Measurements from ENCODE around the gene SCMH1. TPM values are rescaled to one million over a fixed set of nuclear protein-coding genes. Genes with fewer than 3 reads are reported as not detected.

The SCMH1 gene
- total RNA-seq: 10 to 100 TPM; 17.6 to 48.2 (median 21.8) TPM

DNA sequence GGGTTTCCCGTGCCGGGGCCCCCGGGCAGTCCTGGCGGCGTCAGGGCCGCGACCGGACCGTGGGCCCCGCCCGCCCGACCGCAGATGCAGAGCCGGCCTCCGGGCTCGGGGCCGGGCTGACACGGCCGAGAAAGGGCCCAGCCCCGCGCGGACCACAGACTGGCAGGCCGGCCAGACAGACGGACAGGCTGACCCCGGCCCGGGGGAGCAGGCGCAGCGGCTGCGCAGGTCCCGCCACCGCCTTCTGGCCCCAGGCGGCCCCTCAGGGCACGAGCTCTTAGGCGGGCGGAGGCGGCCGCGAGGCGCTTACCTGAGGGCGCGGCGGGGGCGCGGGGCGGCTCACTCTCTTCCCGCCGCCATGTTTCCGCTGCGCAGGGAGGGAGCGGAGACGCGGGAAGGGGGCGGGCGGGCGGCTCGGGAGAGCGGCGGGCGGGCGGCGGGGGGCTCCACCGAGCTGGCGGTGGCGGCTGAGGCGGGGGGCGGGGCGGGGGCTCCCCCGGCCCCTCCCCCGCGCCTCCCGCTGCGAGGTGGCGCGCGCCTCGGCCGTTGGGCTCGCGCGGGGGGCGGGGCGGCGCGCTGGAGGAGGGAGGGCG, at the start of gene SCMH1:
Gene SCMH1 (minus strand): TSS at position 558 of the 593 bp plus-strand sequence. CDS start 56,173 bp downstream, outside the sequence.
- Histone ChIP-seq H3K9me3 (no peaks in the 10 kb centered on the region), H3K4me1 (peaks cover 23% of the 10 kb centered on the region), H3K27ac (peak within 1 kb of the TSS; percentile 92), H3K36me3 (no peaks in the 10 kb centered on the region), H3K27me3 (no peaks in the 10 kb centered on the region), H3K4me3 (peak within 1 kb of the TSS; percentile 76)
- TF ChIP-seq, protein P1, sequence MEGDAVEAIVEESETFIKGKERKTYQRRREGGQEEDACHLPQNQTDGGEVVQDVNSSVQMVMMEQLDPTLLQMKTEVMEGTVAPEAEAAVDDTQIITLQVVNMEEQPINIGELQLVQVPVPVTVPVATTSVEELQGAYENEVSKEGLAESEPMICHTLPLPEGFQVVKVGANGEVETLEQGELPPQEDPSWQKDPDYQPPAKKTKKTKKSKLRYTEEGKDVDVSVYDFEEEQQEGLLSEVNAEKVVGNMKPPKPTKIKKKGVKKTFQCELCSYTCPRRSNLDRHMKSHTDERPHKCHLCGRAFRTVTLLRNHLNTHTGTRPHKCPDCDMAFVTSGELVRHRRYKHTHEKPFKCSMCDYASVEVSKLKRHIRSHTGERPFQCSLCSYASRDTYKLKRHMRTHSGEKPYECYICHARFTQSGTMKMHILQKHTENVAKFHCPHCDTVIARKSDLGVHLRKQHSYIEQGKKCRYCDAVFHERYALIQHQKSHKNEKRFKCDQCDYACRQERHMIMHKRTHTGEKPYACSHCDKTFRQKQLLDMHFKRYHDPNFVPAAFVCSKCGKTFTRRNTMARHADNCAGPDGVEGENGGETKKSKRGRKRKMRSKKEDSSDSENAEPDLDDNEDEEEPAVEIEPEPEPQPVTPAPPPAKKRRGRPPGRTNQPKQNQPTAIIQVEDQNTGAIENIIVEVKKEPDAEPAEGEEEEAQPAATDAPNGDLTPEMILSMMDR (IDR thresholded peaks at IDR 0.05): no peak
- no peak for TF ChIP-seq POLR2A (IDR thresholded peaks at IDR 0.05)
- TF ChIP-seq EP300 (IDR thresholded peaks at IDR 0.05): no peak
- no peak for TF ChIP-seq POLR2AphosphoS5 (IDR thresholded peaks at IDR 0.05)
- peak in 1 of 2 donors; percentile 68 for DNase-seq (ENCODE audit: low spot score in 2 of 2)
- WGBS: no CpG with 5 or more reads among the region's 85 CpGs

DNA sequence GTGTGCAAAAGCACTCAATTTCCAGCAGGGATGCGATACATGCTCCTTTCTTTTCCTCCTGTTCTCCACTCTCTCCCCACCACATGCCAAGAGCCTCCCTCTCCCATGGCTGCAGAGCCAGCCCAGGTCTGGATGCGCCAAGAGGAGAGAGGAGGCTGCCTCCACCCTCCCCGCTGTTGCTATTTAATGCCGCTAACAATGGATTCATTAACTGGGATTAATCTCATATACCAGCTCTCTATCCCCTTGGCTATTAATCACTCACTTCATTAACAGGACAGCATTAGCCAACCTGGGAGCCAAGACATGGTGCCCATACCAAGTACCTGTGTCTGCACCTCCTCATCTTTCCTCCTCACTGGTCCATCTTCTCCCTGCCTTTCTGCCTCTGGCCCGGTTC, 49.1 kb upstream of the SCMH1 start:
- 64% methylated on average over 5 of the region's 5 CpGs for WGBS
- Histone ChIP-seq H3K27me3 (peaks cover 20% of the 10 kb centered on the region), H3K27ac (no peak overlapping the region), H3K9me3 (no peaks in the 10 kb centered on the region), H3K36me3 (no peaks in the 10 kb centered on the region), H3K4me1 (peaks cover 3% of the 10 kb centered on the region), H3K4me3 (no peak overlapping the region)
- no peak for TF ChIP-seq EP300 (IDR thresholded peaks at IDR 0.05)
- no peak for TF ChIP-seq POLR2A (IDR thresholded peaks at IDR 0.05)
- TF ChIP-seq, protein P1 (IDR thresholded peaks at IDR 0.05): no peak
- no peak for TF ChIP-seq POLR2AphosphoS5 (IDR thresholded peaks at IDR 0.05)
- no peak for DNase-seq (ENCODE audit: low spot score in 2 of 2)

DNA sequence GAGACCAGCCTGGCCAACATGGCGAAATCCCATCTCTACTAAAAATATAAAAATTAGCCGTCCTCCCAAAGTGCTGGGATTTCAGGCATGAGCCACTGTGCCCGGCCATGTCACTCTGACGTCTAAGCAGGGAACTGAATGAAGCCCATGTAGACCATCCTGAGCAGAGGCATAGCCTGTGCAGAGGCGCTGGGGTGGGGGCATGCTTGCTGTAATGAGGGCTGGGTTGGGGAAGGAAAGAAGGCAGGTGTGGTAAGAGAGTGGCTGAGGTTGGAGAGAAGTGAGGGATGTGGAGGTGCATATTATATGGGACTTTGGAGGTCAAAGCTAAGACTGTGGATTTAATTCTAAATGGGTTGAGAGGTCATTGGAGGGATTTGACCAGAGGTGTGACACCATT, 47.1 kb upstream of the SCMH1 start:
- H3K27me3 ChIP-seq: peaks cover 20% of the 10 kb centered on the region
- H3K4me3 ChIP-seq: no peak overlapping the region
- WGBS: 96% methylated on average over 5 of the region's 5 CpGs
- H3K4me1 ChIP-seq: peaks cover 17% of the 10 kb centered on the region
- TF ChIP-seq POLR2A (IDR thresholded peaks at IDR 0.05) (no peak), EP300 (IDR thresholded peaks at IDR 0.05) (no peak), POLR2AphosphoS5 (IDR thresholded peaks at IDR 0.05) (no peak)
- TF ChIP-seq, protein P1 (IDR thresholded peaks at IDR 0.05): no peak
- H3K9me3 ChIP-seq: no peaks in the 10 kb centered on the region
- DNase-seq (ENCODE audit: low spot score in 2 of 2): no peak
- H3K36me3 ChIP-seq: no peaks in the 10 kb centered on the region
- H3K27ac ChIP-seq: no peak overlapping the region

DNA sequence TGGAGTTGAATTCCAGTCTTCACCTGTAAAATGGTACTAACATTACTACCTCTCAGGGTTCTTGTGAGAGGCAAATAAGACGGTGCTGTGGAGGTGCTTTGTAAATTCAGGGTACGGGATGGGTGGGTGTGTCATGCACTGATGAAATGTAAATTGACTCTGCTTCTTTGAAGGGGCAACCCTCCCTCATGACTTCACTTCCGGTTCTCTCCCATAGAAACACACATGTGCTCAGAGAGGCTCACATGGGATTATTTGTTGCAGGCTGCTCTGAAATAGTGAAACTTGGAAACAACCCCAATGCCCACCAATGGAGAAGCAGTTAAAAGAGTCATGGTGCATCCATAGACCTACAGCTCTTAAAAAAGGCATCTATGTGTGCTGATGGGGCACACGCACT, 44.9 kb upstream of the SCMH1 start:
- Histone ChIP-seq H3K36me3 (no peaks in the 10 kb centered on the region), H3K27ac (no peak overlapping the region), H3K27me3 (peaks cover 20% of the 10 kb centered on the region), H3K4me3 (no peak overlapping the region), H3K9me3 (no peaks in the 10 kb centered on the region), H3K4me1 (peaks cover 22% of the 10 kb centered on the region)
- TF ChIP-seq POLR2AphosphoS5 (IDR thresholded peaks at IDR 0.05) (no peak), EP300 (IDR thresholded peaks at IDR 0.05) (no peak), POLR2A (IDR thresholded peaks at IDR 0.05) (no peak)
- TF ChIP-seq, protein P1 (IDR thresholded peaks at IDR 0.05): no peak
- no peak for DNase-seq (ENCODE audit: low spot score in 2 of 2)
- WGBS: 74% methylated on average over 4 of the region's 4 CpGs

DNA sequence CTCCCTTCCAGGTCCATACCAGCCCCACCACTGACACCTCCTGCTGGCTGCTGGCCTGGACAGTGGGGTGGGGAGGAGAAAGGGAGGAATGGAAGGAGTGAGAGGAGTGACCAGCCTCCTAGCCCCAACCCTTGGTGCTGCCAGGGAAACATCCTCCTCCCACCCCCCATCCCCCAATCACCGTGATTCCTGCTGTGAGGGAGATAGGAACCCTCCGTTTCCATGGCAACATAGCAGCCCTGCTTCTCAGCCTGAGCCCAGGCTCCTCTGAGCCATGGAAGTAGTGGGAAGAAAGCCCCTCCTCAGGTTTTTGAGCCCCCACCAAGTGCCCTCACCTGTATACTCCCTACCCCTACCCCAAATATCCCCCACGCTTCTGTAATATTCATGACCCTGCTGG, 44.4 kb upstream of the SCMH1 start:
- WGBS: 83% methylated on average over 3 of the region's 3 CpGs

More for the DNA sequence above, 44.4 kb upstream of the SCMH1 start:
- TF ChIP-seq, protein P1 (IDR thresholded peaks at IDR 0.05): no peak
- TF ChIP-seq EP300 (IDR thresholded peaks at IDR 0.05) (no peak), POLR2AphosphoS5 (IDR thresholded peaks at IDR 0.05) (no peak), POLR2A (IDR thresholded peaks at IDR 0.05) (no peak)
- no peak overlapping the region for H3K27ac ChIP-seq
- H3K9me3 ChIP-seq: no peaks in the 10 kb centered on the region
- peaks cover 22% of the 10 kb centered on the region for H3K4me1 ChIP-seq
- no peaks in the 10 kb centered on the region for H3K36me3 ChIP-seq
- H3K4me3 ChIP-seq: no peak overlapping the region
- no peak for DNase-seq (ENCODE audit: low spot score in 2 of 2)
- peaks cover 19% of the 10 kb centered on the region for H3K27me3 ChIP-seq
